Embryonic facial prominence (tissue), 1 donor: ENCODE measurements around the gene NAT14.
"Not testable (repeated sequence)": the region's sequence is repeated elsewhere in the genome, so short reads cannot be mapped to it uniquely, and the experiment has no call there.

Experiments
- DNase-seq: peaks from one replicate; pipeline ENCODE4 v3.0.0-alpha.2; 2016; ENCODE audit errors: extremely low spot score

The NAT14 gene

DNA sequence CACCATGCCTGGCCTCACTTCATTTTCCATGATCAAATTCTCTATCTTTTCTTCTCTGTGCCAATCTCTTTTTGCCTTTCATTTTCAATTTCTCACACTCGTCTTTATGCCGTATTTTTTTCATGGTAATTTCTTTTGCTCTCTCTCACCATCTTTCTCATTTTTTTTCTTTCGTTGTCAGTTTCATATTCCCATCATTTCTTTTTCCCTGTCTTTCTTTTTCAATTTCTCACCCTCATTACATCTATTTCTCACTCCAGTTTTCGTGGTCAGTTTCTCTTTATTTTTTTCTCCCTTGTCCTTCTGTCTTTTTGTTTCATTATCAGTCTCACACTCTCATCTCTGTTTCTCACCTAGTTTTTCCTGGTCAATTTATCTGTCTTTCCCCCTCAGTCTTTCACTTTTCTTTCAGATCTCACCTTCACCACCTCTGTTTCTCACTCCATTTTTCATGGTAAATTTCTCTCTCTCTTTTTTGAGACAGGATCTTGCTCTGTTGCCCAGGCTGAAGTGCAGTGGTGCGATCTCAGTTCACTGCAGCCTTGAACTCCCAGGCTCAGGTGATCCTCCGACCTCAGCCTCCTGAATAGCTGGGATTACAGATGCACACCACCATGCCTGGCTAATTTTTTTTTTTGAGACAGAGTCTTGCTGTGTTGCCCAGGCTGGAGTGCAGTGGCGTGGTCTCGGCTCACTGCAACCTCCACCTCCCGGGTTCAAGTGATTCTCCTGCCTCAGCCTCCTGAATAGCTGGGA lies 17.4 kb downstream of the NAT14 start:
- DNase-seq: no peak

- no peak for DNase-seq
These were observed 18.1 kb downstream of the NAT14 start for GRCh38 chr19:55503157-55503501.

DNA sequence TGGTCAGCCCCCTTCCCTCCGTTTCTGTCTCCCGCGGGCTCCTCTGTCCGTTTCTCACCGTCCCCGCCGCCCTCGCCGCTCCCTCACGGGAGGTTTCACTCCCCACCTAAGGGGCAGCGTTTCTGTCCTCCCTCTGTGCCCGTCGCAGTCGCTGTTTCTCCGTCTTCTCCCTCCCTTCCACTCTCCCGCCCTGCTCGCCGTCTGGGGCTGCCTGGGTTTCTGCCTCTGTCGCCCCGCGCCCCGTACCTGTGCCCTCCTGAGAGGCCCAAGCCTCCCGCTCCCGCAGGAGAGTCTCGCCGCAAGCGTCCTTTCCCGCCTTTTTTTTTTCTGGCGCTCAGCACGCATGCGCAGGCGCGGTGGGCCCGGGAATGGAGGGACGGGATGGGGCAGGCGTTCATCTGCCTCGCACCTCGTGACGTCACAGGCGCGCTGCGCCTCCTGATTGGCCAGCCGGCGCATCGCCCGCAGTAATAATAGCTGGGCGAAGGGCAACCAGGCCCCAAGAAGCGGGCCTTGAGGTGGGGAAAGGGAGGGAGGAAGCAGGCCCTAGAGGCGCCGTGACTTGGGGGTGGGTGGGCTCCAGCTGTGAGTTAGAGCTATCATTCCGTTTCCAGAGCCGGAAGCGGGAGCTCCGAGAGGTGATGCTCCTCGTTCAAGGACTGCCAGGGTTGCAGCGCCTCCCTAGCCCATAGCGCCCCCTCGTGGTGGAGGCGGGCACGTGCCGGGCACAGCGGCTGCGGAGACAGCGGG lies 18.7 kb downstream of the NAT14 start:
- DNase-seq: peak; percentile 47

- no peak for DNase-seq
These were observed 19.2 kb downstream of the NAT14 start for GRCh38 chr19:55504252-55504603.

DNA sequence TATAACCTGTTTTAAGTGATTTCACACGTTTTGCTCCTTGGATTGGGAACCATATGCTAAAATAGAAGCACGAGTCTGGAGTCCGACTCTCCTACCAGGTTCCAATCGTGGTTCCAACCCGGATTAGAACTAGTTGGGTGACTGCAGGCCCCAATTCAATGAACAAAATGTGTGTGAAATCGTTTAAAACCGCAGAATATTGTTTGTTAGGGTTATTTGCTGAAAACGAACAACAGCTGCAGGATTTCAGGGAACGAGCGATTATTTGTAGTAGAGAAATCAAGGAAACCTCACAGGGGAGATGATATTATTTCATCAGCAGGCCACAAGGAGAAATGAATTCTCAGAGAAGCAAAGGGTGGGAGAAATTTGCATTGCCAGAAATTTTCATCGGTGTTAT lies 20.0 kb downstream of the NAT14 start:
- no peak for DNase-seq

DNA sequence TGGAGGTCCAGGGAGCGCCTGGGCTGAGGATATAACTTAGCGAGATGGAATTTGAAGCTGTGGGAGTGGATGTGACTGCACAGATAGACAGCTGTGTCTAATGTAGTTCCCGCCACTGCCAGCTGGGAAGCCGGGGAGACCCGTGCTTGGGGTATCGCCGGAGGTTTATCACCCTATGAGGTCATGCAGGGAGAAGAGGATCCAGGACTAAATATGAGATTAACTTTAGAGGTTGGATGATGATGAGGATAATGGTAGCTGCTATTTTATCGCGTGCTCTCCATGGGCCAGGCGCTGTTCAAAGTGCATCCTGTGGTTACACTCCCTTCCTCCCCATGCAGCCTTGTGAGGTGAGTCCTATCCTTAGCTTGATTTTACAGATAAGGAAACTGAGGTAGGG lies 23.1 kb downstream of the NAT14 start:
- DNase-seq: no peak

DNA sequence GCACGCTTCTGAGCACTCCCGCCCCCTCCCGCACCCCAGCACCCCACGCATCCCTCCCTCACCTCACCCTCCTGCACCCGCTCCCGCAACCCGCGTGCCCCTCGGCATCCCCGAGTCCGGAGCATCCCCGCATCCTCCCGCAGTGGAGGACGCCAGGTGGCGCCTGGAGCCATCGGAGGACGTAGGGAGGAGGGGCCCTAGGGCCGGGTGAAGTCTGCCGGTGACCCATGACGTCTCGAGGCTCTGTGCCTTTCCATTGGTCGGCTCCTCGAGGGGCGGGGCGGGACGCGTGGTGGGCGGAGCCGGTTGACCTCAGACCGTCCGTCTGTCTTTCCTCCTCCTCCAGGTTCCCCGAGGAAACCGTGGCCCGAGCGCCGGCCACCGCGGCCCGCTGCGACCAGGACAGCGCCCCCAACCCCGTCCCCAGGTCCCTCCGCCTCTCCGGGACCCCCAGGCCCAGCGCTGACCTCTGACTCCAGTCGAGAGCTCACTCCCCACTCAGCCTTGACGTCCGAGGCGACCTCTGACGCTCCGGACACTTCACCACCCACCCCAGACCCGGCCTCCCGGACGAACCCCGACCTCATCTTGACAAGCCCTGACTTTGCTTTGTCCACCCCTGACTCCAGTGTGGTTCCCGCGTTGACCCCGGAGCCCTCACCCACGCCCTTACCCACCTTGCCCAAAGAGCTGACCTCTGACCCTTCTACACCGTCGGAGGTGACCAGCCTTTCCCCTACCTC lies 32.1 kb downstream of the NAT14 start:
- DNase-seq: peak; percentile 71

DNA sequence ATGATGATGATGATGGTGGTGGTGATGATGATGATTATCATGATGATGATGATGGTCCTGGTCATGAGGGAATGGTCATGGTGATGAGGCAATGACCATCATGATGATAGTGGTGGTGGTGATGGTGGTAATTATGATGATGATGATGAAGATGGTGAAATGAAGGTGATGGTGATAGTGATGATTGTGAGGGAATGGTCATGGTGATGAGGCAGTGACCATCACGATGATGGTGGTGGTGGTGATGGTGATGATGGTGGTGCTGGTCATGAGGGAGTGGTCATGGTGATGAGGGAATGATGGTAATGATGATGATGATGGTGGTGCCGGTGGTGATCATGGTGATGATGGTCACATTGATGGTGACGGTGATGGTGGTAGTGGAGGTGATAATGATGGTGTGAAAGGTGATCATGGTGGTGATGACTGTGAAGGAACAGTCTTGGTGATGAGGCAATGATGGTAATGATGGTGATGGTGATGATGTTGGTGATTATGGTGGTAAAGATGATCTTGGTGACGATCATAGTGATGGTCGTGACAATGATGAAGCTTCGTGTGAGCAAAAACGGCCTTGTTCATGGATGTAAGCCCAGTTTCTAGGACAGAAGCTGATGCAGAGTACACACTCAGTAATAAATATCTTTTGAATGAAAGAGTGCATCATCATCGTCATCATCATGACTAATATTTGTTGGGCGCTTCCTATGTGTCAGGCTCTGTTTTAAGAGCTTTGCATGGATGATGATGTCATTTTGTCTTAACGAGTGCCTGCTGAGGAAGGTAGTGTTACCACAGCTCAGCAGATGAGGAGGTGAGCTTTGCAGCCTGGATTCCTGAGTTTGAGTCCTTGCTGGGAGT lies 34.7 kb downstream of the NAT14 start:
- DNase-seq: no peak

DNA sequence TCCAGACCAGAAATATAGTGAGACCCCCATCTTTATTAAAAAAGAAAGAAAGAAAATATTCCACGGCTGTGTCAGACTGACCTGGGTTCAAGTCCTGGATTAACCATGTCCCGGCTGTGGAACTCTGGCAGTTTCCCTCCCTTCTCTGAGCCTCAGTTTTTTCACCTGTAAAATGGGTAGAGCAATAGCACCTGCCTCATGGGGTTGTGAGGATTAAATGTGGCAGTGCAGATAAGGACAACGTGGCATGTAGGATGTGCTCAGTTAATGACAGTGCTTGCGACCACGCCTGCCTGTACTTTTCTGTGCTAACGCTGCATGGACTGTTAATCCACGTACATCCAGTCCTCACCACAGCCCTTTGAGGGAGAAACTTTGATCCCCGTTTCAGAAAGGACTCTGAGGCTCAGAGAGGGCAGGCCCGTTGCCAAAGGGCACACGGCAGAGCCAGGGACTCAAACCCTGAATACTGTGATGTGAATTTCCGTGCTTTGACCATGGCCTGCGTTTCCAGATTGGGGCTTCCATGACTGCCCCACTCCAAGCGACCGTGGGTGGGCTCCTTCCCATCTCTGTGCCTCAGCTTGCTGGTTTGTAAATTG lies 35.8 kb downstream of the NAT14 start:
- DNase-seq: no peak

- DNase-seq: no peak
These were observed 40.5 kb downstream of the NAT14 start for GRCh38 chr19:55525289-55526101.

DNA sequence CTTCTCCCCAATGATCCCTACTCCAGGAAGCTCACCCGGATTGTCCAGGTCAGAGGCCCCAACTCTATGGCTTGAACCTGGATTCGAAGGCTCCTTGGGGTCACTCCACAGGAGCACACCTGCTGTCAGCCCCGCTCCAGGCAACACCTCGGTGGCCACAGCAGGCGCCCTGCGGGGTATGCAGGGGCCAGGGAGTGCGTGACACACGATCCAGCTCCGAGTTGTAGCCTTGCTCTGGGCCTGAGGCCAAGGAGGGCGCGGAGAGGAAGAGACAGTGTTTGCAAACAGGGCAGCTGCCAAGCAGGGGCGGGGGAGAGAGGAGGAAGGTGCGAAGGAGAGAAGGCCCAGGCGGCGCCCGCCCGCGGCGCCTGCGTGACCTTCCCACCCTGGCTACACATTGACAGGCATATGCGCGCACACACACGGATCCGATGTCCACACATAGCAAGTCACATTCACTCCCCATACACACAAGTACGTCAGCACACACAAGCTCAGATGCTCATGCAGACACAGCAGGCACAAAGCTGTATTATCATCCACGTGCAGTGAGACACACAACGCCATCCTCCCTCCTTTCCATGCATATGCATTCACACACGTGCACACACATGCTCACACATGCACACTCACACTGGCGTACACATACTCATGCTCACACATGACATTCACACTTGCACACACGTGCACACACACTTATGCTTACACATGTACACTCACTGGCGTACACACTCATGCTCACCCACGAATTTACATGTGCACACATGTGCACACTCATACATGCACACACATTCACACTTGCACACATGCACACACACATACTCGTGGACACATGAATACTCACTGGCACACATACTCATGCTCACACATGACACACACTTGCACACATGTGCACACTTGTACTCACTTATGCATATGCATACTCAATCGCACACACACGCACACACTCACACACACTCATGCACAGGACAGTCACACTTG lies 41.5 kb downstream of the NAT14 start:
- DNase-seq: no peak

- no peak for DNase-seq
These were observed 42.4 kb downstream of the NAT14 start for GRCh38 chr19:55527197-55528029.

DNA sequence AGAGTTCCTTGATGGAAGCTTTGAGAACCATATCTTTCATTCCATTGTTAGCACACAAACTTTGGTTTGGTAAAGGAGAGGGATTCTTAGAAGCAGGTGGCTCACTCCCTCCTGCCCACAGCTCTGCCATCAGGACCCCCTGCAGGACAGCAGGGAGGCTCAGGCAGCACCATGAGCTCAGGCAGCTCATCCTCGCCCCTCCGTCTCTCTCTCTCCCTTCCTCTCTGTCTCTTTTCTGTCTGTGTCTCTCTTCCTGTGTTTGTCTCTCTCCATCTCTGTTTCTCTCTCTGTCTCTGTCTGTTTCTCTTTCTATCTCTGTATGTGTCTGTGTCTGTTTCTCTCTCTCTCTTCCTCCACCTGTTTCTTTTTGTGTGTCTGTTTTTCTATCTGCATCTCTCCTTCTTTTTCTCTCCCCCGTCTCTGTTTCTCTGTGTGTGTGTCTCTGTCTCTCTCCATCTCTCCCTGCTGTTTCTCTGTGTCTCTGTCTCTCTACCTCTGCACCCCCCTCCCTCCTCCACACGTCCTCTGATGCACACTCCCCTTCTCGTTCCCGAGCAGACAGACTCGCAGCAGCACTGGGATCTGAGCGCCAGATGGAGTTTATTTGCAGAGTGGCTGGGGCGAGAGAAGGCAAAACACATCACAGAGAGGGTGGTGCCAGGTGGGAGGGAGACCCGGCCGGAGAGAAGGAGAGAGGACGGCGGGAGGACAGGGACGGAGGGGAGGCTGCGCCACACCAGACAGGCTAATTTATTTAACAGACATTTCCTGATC lies 43.2 kb downstream of the NAT14 start:
- no peak for DNase-seq

DNA sequence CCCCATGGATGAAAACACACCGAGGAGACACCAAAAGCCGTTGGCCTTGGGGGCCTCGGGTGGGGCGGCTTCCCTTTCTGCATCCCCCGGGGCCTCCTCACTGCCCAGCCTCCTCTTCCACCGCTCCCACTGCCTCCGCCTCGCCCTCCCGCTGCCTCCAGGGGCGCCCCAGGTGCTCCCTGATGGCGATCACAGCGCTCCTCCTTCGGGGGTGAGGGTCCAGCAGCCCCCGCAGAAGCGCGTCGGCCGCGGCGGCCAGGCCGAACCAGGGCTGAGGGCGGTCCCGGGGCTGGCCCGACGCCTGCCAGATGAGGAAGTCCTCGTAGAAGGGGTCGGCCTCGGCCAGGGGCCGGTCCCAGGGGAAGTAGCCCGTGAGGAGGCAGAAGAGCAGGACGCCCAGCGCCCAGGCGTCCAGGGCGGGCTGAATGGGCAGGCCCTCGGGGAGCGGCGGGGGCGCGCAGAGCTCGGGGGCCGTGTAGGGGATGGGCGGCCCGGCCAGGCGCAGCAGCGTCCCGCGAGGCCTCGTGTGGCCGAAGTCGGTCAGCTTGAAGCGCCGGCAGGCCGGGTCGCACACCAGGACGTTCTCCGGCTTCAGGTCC lies 44.7 kb downstream of the NAT14 start:
- no peak for DNase-seq

DNA sequence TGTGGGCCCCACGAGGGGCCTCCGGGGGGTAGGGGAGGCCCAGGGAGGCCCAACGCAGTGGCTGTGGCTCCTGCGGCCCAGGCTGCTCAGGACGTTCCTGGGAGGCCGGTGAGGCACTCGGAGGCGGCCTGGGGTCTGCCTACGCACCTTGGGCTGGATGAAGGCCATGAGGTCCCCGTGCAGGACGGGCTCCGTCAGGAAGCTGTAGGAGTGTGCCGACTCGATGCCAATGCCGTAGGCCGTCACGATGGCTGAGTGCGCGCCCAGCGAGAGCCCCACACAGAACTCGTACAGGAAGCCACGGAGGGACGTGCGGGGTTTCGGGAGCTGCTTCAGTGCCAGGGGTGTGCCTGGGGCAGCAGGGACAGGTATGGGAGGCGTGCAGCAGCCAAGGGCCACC lies 46.0 kb downstream of the NAT14 start:
- DNase-seq: no peak

GRCh38 chr19:55534280-55534679 lies 49.3 kb downstream of the NAT14 start:
- DNase-seq: not testable (repeated sequence)
